HTERT RPE-1 (cell line): ENCODE measurements around the gene PCNX4.

ENCODE experiments used
- in situ Hi-C: fragments of 300-500 bp; cut with MboI; formaldehyde crosslinking; loops from 4 replicates; pipeline ENCODE4 v1.14.3; 2020; ENCODE audit warnings: low sequenced_read_pairs

PCNX4 gene

GRCh38 chr14:60204843-60205774, 113.4 kb downstream of the PCNX4 start:
- in situ Hi-C loops: no loop called here

- in situ Hi-C loops: no loop called here
Observed at GRCh38 chr14:60206249-60206670, 114.5 kb downstream of the PCNX4 start.

- in situ Hi-C loops: no loop called here
Observed at GRCh38 chr14:60206837-60207533, 115.3 kb downstream of the PCNX4 start.

- in situ Hi-C loops: no loop called here
Observed at GRCh38 chr14:60210703-60211102, 119.0 kb downstream of the PCNX4 start.

- in situ Hi-C loops: no loop called here
Observed at GRCh38 chr14:60211153-60211552, 119.4 kb downstream of the PCNX4 start.

- in situ Hi-C loops: no loop called here
Observed at GRCh38 chr14:60212503-60213371, 121.0 kb downstream of the PCNX4 start.

- in situ Hi-C loops: no loop called here
Observed at GRCh38 chr14:60214003-60214402, 122.3 kb downstream of the PCNX4 start.

- in situ Hi-C loops: no loop called here
Observed at GRCh38 chr14:60214415-60215126, 122.8 kb downstream of the PCNX4 start.

- in situ Hi-C loops: no loop called here
Observed at GRCh38 chr14:60215127-60215444, 123.4 kb downstream of the PCNX4 start.

GRCh38 chr14:60215520-60216420, 124.0 kb downstream of the PCNX4 start:
- in situ Hi-C loops: no loop called here

GRCh38 chr14:60217713-60218112, 126.0 kb downstream of the PCNX4 start:
- in situ Hi-C loops: no loop called here
